Measurements from ENCODE around the gene ERO1B. TPM values are rescaled to one million over a fixed set of nuclear protein-coding genes. Genes with fewer than 3 reads are reported as not detected.

Gene ERO1B
- total RNA-seq, 4 donors from 2014 or later: 29.8 to 60.1 (median 38.3) TPM

- H3K36me3 ChIP-seq: no peaks in the 10 kb centered on the region
- DNase-seq: no peak
- intact Hi-C loops (cut with DNase I): no loop called here
Observed at GRCh38 chr1:236257216-236257615, 24.5 kb downstream of the ERO1B start.

GRCh38 chr1:236253918-236254637, 27.7 kb downstream of the ERO1B start:
- Histone ChIP-seq H3K4me3 (replicated peaks in 1 of 3) (no peak overlapping the region), H3K27me3 (no peaks in the 10 kb centered on the region), H3K4me1 (peaks cover 0 to 6% of the 10 kb centered on the region in 2 donors), H3K9me3 (no peaks in the 10 kb centered on the region), H3K27ac (no peak overlapping the region), H3K36me3 (peaks cover 0 to 4% of the 10 kb centered on the region in 2 donors)
- intact Hi-C loops (cut with DNase I): no loop called here
- no peak for DNase-seq
- 82 to 89% methylated on average over 4 of the region's 4 CpGs for WGBS, 2 donors
- no peak for TF ChIP-seq CTCF (IDR thresholded peaks at IDR 0.05)
- TF ChIP-seq POLR2A (IDR thresholded peaks at IDR 0.05): no peak

More at GRCh38 chr1:236257216-236257615, 24.5 kb downstream of the ERO1B start:
- Histone ChIP-seq H3K27me3 (no peaks in the 10 kb centered on the region), H3K4me3 (replicated peaks in 1 of 3) (no peak overlapping the region), H3K9me3 (no peaks in the 10 kb centered on the region), H3K4me1 (peaks cover 0 to 6% of the 10 kb centered on the region in 2 donors), H3K27ac (no peak overlapping the region)
- TF ChIP-seq POLR2A (IDR thresholded peaks at IDR 0.05): no peak
- TF ChIP-seq CTCF (IDR thresholded peaks at IDR 0.05): no peak

GRCh38 chr1:236253119-236253518, 28.6 kb downstream of the ERO1B start:
- peaks cover 0 to 6% of the 10 kb centered on the region in 2 donors for H3K4me1 ChIP-seq
- no peaks in the 10 kb centered on the region for H3K9me3 ChIP-seq
- TF ChIP-seq CTCF (IDR thresholded peaks at IDR 0.05) (no peak), POLR2A (IDR thresholded peaks at IDR 0.05) (no peak)
- no peak overlapping the region for H3K4me3 ChIP-seq (replicated peaks in 1 of 3)
- H3K27me3 ChIP-seq: no peaks in the 10 kb centered on the region
- intact Hi-C loops (cut with DNase I): no loop called here
- 96 to 97% methylated on average over 1 of the region's 1 CpG for WGBS, 2 donors
- H3K36me3 ChIP-seq: peaks cover 0 to 4% of the 10 kb centered on the region in 2 donors
- DNase-seq: no peak
- H3K27ac ChIP-seq: no peak overlapping the region

DNA sequence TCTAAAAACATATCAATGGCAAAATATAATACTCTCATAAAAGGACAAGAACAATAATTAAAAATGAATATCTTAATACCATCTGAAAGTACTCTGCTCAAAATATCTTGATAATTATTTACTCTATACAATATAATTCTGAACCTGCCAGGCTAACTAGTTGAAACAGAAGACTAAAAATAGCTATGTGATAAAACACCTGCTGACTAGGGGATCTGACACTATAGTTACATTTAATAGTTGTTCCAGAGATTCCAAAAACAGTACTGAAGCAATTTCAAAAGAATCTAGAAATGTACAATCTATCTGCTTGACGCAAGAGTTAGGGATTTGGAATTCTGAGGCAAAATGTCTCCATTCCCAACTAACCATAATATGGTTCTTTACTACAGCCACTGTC, 30.2 kb downstream of the ERO1B start:
- DNase-seq: no peak
- H3K27me3 ChIP-seq: no peaks in the 10 kb centered on the region
- H3K9me3 ChIP-seq: no peaks in the 10 kb centered on the region
- peaks cover 0 to 6% of the 10 kb centered on the region in 2 donors for H3K4me1 ChIP-seq
- intact Hi-C loops (cut with DNase I): no loop called here
- no peak overlapping the region for H3K27ac ChIP-seq
- H3K36me3 ChIP-seq: peaks cover 0 to 4% of the 10 kb centered on the region in 2 donors
- TF ChIP-seq POLR2A (IDR thresholded peaks at IDR 0.05) (no peak), CTCF (IDR thresholded peaks at IDR 0.05) (no peak)
- H3K4me3 ChIP-seq (replicated peaks in 1 of 3): no peak overlapping the region
- WGBS, 2 donors: 98 to 100% methylated on average over 1 of the region's 1 CpG

DNA sequence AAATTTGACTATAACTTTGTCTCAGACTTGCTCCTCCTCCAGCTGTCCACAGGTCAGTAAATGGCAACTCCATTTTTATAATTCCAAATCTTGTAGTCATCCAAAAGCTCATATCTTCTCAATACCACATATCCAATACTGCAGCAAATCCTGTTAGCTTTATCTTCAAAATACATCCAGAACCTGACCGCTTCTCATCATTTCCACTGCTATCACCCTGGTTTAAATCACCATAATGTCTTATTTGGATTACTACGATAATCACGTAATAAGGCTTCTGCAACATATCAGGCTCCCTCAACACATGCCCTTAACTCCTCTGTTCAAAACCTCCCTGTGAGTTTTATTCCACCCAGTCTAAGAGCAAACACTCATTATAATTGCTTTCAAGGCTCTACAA, 34.5 kb downstream of the ERO1B start:
- no peak for DNase-seq
- no peak overlapping the region for H3K4me3 ChIP-seq (replicated peaks in 1 of 3)
- no peaks in the 10 kb centered on the region for H3K27me3 ChIP-seq
- intact Hi-C loops (cut with DNase I): no loop called here
- peaks cover 0 to 4% of the 10 kb centered on the region in 2 donors for H3K36me3 ChIP-seq
- no peaks in the 10 kb centered on the region for H3K9me3 ChIP-seq
- H3K27ac ChIP-seq: no peak overlapping the region
- TF ChIP-seq CTCF (IDR thresholded peaks at IDR 0.05): no peak
- no peak for TF ChIP-seq POLR2A (IDR thresholded peaks at IDR 0.05)
- WGBS, 2 donors: 96 to 97% methylated on average over 3 of the region's 3 CpGs
- H3K4me1 ChIP-seq: no peaks in the 10 kb centered on the region

Measured in thyroid gland (tissue), 4 donors.